HepG2 (cell line): ENCODE measurements around the gene CD274.

Source experiments
- AHR ChIP-seq: IDR thresholded peaks from 2 replicates; pipeline ENCODE4 v1.6.1; 2018; ENCODE audit warnings: missing genetic modification reagents, missing compliant biosample characterization
- CTCF ChIP-seq: sonication (generic); formaldehyde crosslinking; IDR thresholded peaks from 2 replicates; pipeline ENCODE4 v1.5.0; 2020; ENCODE audit warnings: mild to moderate bottlenecking, missing genetic modification reagents, moderate library complexity
- E2F1 ChIP-seq: sonication (generic); formaldehyde crosslinking; IDR thresholded peaks from 2 replicates; pipeline ENCODE4 v1.5.0; 2020; ENCODE audit warnings: missing genetic modification reagents
- EP300 ChIP-seq, 3 experiments: sonication (generic) in 1 of 3; formaldehyde crosslinking in 1 of 3; IDR thresholded peaks; 2 replicates each; pipeline versions ENCODE4 v1.5.1 to v1.6.1; 2011 to 2020; ENCODE audit warnings: low read depth in 2 of 3, low read length in 2 of 3, borderline replicate concordance in 1 of 3, improper control_type of control experiment in 1 of 3, mild to moderate bottlenecking in 1 of 3, missing genetic modification reagents in 1 of 3, moderate library complexity in 1 of 3
- KIAA2018 ChIP-seq: sonication (generic); formaldehyde crosslinking; IDR thresholded peaks from 2 replicates; pipeline ENCODE4 v1.5.0; 2020; ENCODE audit warnings: mild to moderate bottlenecking, missing genetic modification reagents, borderline replicate concordance
- MAFF ChIP-seq: IDR thresholded peaks from 2 replicates; pipeline ENCODE4 v1.6.1; 2011; ENCODE audit warnings: low read depth, low read length, improper control_type of control experiment
- MAZ ChIP-seq, 2 experiments: sonication (generic) in 1 of 2; formaldehyde crosslinking in 1 of 2; IDR thresholded peaks; 2 replicates each; pipeline versions ENCODE4 v1.5.0 to v1.6.1; 2012 to 2020; ENCODE audit warnings: low read depth in 2 of 2, mild to moderate bottlenecking in 2 of 2, borderline replicate concordance in 1 of 2, improper control_type of control experiment in 1 of 2, low read length in 1 of 2, missing genetic modification reagents in 1 of 2, moderate library complexity in 1 of 2
- POLR2A ChIP-seq, 2 experiments: IDR thresholded peaks; 2 replicates each; pipeline ENCODE4 v1.6.1; 2011; ENCODE audit warnings: low read depth in 2 of 2, low read length in 2 of 2, mild to moderate bottlenecking in 1 of 2, moderate library complexity in 1 of 2; ENCODE audit not compliant: insufficient read depth in 1 of 2
- ZNF598 ChIP-seq: sonication (generic); formaldehyde crosslinking; IDR thresholded peaks from 2 replicates; pipeline ENCODE4 v1.5.1; 2020; ENCODE audit warnings: mild to moderate bottlenecking, missing genetic modification reagents, borderline replicate concordance
- ZNF607 ChIP-seq: sonication (generic); formaldehyde crosslinking; IDR thresholded peaks from 2 replicates; pipeline ENCODE4 v1.5.1; 2020; ENCODE audit warnings: missing genetic modification reagents, mild to moderate bottlenecking, borderline replicate concordance

DNA sequence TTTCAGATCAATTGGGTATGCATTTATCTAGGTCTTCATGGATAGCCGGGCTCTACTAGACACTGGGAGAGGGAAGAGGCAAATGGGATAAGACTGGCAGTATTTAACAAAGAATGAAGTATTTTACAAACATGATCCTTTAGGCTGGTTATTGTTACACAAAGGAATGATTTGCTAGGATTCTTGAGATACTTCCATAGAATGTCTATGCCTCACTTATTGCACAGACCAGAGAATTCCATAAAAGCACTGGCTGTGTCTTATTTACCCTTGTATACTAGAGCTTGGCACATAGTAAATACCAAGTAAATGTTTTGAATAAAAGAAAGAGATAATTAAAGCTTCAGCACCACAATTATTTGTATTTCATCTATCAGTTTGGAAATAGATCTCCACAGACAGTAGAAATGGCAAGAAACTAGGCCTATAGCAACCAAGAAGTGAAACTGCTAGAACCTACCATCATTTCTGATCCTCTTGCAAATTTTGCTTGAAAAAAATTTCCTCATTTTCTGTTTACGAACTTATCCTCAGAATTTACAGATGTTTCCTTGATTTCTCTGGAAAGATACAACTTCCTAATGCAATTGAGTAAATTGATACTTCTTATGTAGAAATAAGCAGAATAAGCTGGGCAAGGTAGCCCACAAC is 63.7 kb downstream of the CD274 start:
- TF ChIP-seq CTCF (no peak), POLR2A (IDR thresholded peaks at IDR 0.05; ENCODE audit: insufficient read depth in 1 of 2, low read depth in 2 of 2, low read length in 2 of 2) (no peak), ZNF598 (CRISPR knock-in tag) (no peak), EP300 (IDR thresholded peaks at IDR 0.05; ENCODE audit: low read depth in 2 of 2, low read length in 2 of 2) (no peak), EP300 (CRISPR knock-in tag; IDR thresholded peaks at IDR 0.05; ENCODE audit: borderline replicate concordance) (no peak), MAZ (IDR thresholded peaks at IDR 0.05; ENCODE audit: borderline replicate concordance, low read depth, low read length) (no peak), MAZ (CRISPR knock-in tag; IDR thresholded peaks at IDR 0.05; ENCODE audit: low read depth) (no peak), AHR (no peak), KIAA2018 (no peak), ZNF607 (CRISPR knock-in tag) (no peak), E2F1 (CRISPR knock-in tag) (no peak), MAFF (no peak)
